ENCODE data around the gene CLIP3. TPM values are rescaled to one million over a fixed set of nuclear protein-coding genes. Genes with fewer than 3 reads are reported as not detected.

Gene CLIP3
- total and polyA plus RNA-seq, 9 of the 15 experiments (the other 6 are each of a cell fraction or from before 2014, with no cell fraction given), result 0.01 to 0.50 (median 0.15) TPM; not detected in 1

GRCh38 chr19:36054119-36054732, 21.6 kb upstream of the CLIP3 start, which contains the start of gene THAP8 (continued):
- TF ChIP-seq ZBTB40 (IDR thresholded peaks at IDR 0.05), result no peak
- TF ChIP-seq ZBTB40 (CRISPR knock-in tag; IDR thresholded peaks at IDR 0.05), result no peak
- TF ChIP-seq HMG20A (CRISPR knock-in tag; conservative IDR thresholded peaks at IDR 0.05), result no peak
- TF ChIP-seq ZNF239 (CRISPR knock-in tag; IDR thresholded peaks at IDR 0.05), result no peak
- TF ChIP-seq ZFP30 (CRISPR knock-in tag; IDR thresholded peaks at IDR 0.05; ENCODE audit: borderline replicate concordance), result no peak
- TF ChIP-seq ILF3 (IDR thresholded peaks at IDR 0.05; ENCODE audit: borderline replicate concordance), result no peak
- TF ChIP-seq USF1 (CRISPR knock-in tag; IDR thresholded peaks at IDR 0.05), result peak; percentile 100
- no peak for TF ChIP-seq MAFF (IDR thresholded peaks at IDR 0.05; ENCODE audit: low read length)
- TF ChIP-seq TEAD1 (CRISPR knock-in tag; IDR thresholded peaks at IDR 0.05), result peak in 1 of 2 experiments; percentile 22; a peak in 1 of 4 replicates
- no peak for TF ChIP-seq PCBP2 (IDR thresholded peaks at IDR 0.05; ENCODE audit: low read depth, low read length, poor library complexity, severe bottlenecking)
- no peak for TF ChIP-seq U2AF1 (optimal IDR thresholded peaks at IDR 0.05; ENCODE audit: low read depth, low read length)
- no peak for TF ChIP-seq TBP (optimal IDR thresholded peaks at IDR 0.05; ENCODE audit: low read depth, low read length)
- TF ChIP-seq HNRNPH1 (optimal IDR thresholded peaks at IDR 0.05; ENCODE audit: low read depth, low read length), result no peak
- TF ChIP-seq EWSR1 (IDR thresholded peaks at IDR 0.05; ENCODE audit: borderline replicate concordance, low read depth, partially characterized antibody), result no peak
- peak; percentile 76; the same call in 1 of the 2 replicates for TF ChIP-seq L3MBTL2 (IDR thresholded peaks at IDR 0.05)
- no peak for TF ChIP-seq ZNF79 (CRISPR knock-in tag; IDR thresholded peaks at IDR 0.05; ENCODE audit: low read depth)
- TF ChIP-seq BRF1 (IDR thresholded peaks at IDR 0.05; ENCODE audit: borderline replicate concordance, extremely low read depth, insufficient read length), result no peak
- TF ChIP-seq CBX3 (IDR thresholded peaks at IDR 0.05; ENCODE audit: borderline replicate concordance in 1 of 2, low read length in 2 of 2), result no peak
- no peak for TF ChIP-seq PURB (CRISPR knock-in tag; IDR thresholded peaks at IDR 0.05; ENCODE audit: low read depth)

Measured in K562 (cell line).